Thyroid gland (tissue), 4 donors: ENCODE results near the gene DES. TPM values are rescaled to one million over a fixed set of nuclear protein-coding genes. Genes with fewer than 3 reads are reported as not detected.

Source experiments
- DNase-seq, 2 donors: peaks; one replicate each; pipeline ENCODE4 v3.0.0-alpha.2; 2019
- H3K27ac ChIP-seq, 3 donors: fragments of 200-600 bp; sonication (generic); 1 replicate in 2 of 3; 2 replicates in 1 of 3; pipeline ENCODE4 v1.5.1; 2016 to 2019; ENCODE audit warnings: mild to moderate bottlenecking in 1 of 3, moderate library complexity in 1 of 3
- H3K27me3 ChIP-seq: fragments of 200-600 bp; sonication (generic); one replicate; pipeline ENCODE4 v1.5.1; 2019
- H3K36me3 ChIP-seq, 2 donors: fragments of 200-600 bp; sonication (generic); one replicate each; pipeline ENCODE4 v1.5.1; 2016 to 2019
- H3K4me1 ChIP-seq, 2 donors: fragments of 200-600 bp; sonication (generic); one replicate each; pipeline ENCODE4 v1.5.1; 2017 to 2019
- H3K4me3 ChIP-seq, 3 donors: fragments of 200-600 bp; sonication (generic); replicated peaks in 1 of 3; 1 replicate in 2 of 3; 2 replicates in 1 of 3; pipeline ENCODE4 v1.5.1; 2016; ENCODE audit warnings: mild to moderate bottlenecking in 1 of 3
- H3K9me3 ChIP-seq: fragments of 200-600 bp; sonication (generic); one replicate; pipeline ENCODE4 v1.5.1; 2017
- CTCF ChIP-seq, 6 experiments: fragments of 200-600 bp in 3 of 6; fragments of 450-650 bp in 3 of 6; sonication (generic) in 3 of 6; IDR thresholded peaks; one replicate each; pipeline ENCODE4 v1.5.1; 2016 to 2019; ENCODE audit warnings: antibody characterized with exemption in 6 of 6, mild to moderate bottlenecking in 2 of 6, inconsistent platforms in 1 of 6, moderate library complexity in 1 of 6
- POLR2A ChIP-seq, 2 donors: fragments of 450-650 bp; IDR thresholded peaks; one replicate each; pipeline ENCODE4 v1.6.1; 2017; ENCODE audit warnings: antibody characterized with exemption in 2 of 2, mild to moderate bottlenecking in 2 of 2, moderate library complexity in 1 of 2
- WGBS, 2 donors: methylation state at CpG; one replicate each; pipeline ENCODE4 v1.1.5; 2017; 5-methylcytosine and 5-hydroxymethylcytosine counted together
- intact Hi-C: fragments of 100-400 bp; cut with DNase I; formaldehyde crosslinking; loops from one replicate; pipeline ENCODE4 v1.15.1; 2023
- total RNA-seq, 4 donors: library from RNA; depleted of rRNA; stranded (reverse); fragments of >200 nt; gene quantifications; one replicate each; pipeline ENCODE4 v1.2.3, GENCODE V29; 2016

DES gene
- total RNA-seq, 4 donors from 2014 or later: 26.7 to 54.4 (median 28.7) TPM

- intact Hi-C loops: no loop called here
- H3K27me3 ChIP-seq: peaks cover 8% of the 10 kb centered on the region
These were observed 28.5 kb downstream of the DES start for GRCh38 chr2:219446689-219447088.

DNA sequence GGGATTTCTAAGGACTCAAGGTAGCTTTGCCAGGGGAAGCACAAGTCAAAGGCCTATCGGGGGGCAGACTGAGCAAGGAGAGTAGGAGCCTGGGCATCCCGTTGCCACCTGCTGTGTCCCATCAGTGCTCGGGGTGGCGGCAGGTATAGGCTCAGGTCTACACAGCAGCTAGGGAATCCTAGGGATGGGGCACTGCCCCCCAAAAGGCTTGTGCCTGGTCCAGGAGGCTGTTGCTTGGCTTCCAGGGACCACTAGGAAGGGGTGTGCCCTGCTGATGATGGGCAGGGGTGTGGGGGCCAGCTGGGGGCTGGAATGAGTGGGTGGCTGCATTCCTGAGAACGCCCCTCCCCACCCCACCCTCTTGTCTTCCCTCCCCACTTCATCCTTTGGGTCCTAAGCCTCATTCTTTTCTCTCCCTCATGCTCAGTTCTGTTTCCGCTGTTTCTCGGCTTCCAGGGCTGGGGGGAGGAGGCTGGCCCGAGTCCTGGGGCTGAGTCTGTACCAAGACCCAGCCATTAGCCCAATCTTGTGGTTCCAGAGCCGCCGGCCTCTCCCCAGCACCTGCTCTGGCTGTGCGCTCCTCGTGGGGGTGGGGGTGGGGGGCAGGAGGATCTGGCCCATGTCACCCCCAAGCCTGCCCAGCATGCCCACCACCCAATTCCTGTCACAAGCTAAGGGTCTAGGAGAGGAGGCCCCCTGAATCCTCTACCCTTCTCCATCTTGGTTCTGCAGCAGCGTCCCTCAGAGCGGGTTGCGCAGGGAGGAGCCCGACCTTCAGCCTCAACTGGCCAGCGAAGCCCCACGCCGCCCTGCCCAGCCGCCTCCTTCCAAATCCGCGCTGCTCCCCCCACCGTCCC, 29.3 kb downstream of the DES start:
- Histone ChIP-seq H3K27ac (no peak overlapping the region), H3K4me3 (no peak overlapping the region), H3K4me1 (peaks cover 0 to 11% of the 10 kb centered on the region in 2 donors), H3K27me3 (peaks cover 8% of the 10 kb centered on the region), H3K9me3 (no peaks in the 10 kb centered on the region), H3K36me3 (no peaks in the 10 kb centered on the region)
- WGBS, 2 donors: 53 to 64% methylated on average over 11 to 22 of the region's 23 CpGs
- no peak for TF ChIP-seq CTCF (IDR thresholded peaks at IDR 0.05)
- TF ChIP-seq POLR2A (IDR thresholded peaks at IDR 0.05): no peak
- no peak for DNase-seq
- intact Hi-C loops: no loop called here

More at GRCh38 chr2:219446689-219447088, 28.5 kb downstream of the DES start:
- Histone ChIP-seq H3K4me1 (peaks cover 3 to 15% of the 10 kb centered on the region in 2 donors), H3K9me3 (no peaks in the 10 kb centered on the region), H3K36me3 (no peaks in the 10 kb centered on the region), H3K27ac (no peak overlapping the region), H3K4me3 (no peak overlapping the region)
- 89 to 100% methylated on average over 1 of the region's 1 CpG for WGBS, 2 donors
- TF ChIP-seq POLR2A (IDR thresholded peaks at IDR 0.05) (no peak), CTCF (IDR thresholded peaks at IDR 0.05) (no peak)
- DNase-seq: no peak

- H3K27me3 ChIP-seq: peaks cover 8% of the 10 kb centered on the region
- no peak overlapping the region for H3K27ac ChIP-seq
- TF ChIP-seq POLR2A (IDR thresholded peaks at IDR 0.05) (no peak), CTCF (IDR thresholded peaks at IDR 0.05) (no peak)
- no peaks in the 10 kb centered on the region for H3K36me3 ChIP-seq
- intact Hi-C loops: no loop called here
- WGBS, 2 donors: 20 to 23% methylated on average over 2 to 18 of the region's 88 CpGs
- DNase-seq: no peak
- peaks cover 0 to 11% of the 10 kb centered on the region in 2 donors for H3K4me1 ChIP-seq
- no peak overlapping the region for H3K4me3 ChIP-seq
- H3K9me3 ChIP-seq: no peaks in the 10 kb centered on the region
These were observed 30.1 kb downstream of the DES start for GRCh38 chr2:219448099-219448775.

GRCh38 chr2:219448776-219449341, 30.7 kb downstream of the DES start:
- TF ChIP-seq CTCF (IDR thresholded peaks at IDR 0.05) (no peak), POLR2A (IDR thresholded peaks at IDR 0.05) (no peak)
- 30 to 41% methylated on average over 10 to 14 of the region's 51 CpGs for WGBS, 2 donors
- no peaks in the 10 kb centered on the region for H3K9me3 ChIP-seq
- intact Hi-C loops: no loop called here
- H3K4me1 ChIP-seq: peaks cover 0 to 11% of the 10 kb centered on the region in 2 donors
- H3K27me3 ChIP-seq: peaks cover 8% of the 10 kb centered on the region
- H3K27ac ChIP-seq: no peak overlapping the region
- no peak for DNase-seq
- no peaks in the 10 kb centered on the region for H3K36me3 ChIP-seq
- H3K4me3 ChIP-seq: no peak overlapping the region
